HG03045 (cell line): ENCODE measurements around the gene B3GALNT2.

Experiments
- ATAC-seq: cut with Tn5 transposase; IDR thresholded peaks from one replicate; pipeline ENCODE4 v1.9.1; 2021; ENCODE audit warnings: mild to moderate bottlenecking, moderate library complexity; ENCODE audit not compliant: unreplicated experiment

Gene B3GALNT2

DNA sequence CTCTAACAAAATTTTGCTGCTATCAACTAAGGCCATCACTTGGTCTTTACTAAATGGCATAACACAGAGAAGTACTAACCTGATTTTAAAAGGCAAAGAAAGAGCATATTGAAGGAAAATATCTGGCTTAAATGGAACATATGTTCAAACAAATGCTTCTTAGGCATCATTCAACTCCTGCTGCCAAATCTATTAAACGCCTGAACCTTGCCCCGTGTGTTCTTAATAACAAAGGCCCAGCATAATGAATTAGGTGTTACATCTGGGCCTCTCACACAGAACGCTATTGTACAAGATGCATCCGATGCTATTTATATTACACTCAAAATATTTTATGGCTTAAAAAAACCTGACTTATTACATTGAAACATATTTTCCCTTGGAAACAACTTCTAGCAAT, 48.4 kb downstream of the B3GALNT2 start:
- ATAC-seq: no peak

DNA sequence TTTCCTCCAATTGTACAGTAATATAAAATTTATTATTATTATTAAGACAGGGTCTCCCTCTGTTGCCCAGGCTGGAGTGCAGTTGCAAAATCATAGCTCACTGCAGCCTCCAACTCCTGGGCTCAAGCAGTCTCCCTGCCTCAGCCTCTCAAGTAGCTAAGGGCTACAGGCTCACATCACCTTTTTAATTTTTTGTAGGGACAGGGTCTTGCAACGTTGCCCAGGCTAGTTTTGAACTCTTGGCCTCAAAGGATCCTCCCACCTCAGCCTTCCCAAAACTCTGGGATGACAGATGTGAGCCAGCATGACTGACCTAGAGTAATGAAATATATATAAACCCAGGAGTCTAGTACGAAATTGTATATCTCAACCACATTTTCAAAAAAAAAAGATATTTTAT, 49.2 kb downstream of the B3GALNT2 start:
- no peak for ATAC-seq

DNA sequence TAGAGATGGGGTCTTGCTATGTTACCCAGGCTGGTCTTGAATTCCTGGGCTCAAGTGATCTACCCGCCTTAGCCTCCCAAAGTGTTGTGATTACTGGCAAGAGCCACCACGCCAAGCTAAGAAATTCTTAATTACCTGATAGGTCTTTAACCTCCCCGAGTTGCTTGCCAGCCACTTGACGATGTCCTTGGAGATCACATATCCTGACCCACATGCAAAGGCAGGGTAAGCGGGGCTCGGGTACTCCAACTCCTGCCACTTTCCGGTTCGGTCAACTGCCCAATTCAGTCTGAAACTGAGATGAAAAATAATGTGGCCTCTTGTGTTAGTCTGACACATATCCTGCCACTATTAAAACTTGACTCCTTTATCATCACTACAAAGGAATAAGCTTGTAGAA, 50.2 kb downstream of the B3GALNT2 start:
- no peak for ATAC-seq

DNA sequence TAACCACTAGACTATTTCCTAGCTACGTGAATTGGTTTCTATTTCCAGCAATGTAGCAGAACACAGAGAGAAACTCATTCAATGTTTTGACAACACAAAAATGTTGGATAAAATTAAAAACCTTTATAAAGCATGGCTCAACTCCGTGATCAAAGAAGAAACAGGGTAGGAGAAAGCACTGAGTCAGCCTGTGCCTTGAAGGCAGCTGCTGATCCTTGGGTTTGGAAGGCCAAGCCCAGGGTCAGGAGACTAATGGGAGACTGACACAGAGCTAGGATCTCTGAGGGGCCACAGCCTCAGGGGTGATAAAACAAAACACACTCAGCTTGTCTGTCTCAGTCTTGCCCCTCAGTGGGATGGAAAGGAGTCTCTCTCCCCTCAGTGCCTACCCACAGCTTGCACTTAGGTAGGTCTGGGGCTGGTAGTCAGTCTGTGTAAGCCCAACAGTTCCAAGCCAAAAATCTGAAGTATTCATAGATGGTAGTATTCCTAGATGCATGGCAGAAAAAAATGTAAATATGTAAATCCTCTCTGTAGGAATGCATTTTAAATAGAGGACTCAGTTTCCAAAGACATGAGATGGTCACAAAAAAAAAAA, 53.3 kb downstream of the B3GALNT2 start:
- ATAC-seq: no peak

DNA sequence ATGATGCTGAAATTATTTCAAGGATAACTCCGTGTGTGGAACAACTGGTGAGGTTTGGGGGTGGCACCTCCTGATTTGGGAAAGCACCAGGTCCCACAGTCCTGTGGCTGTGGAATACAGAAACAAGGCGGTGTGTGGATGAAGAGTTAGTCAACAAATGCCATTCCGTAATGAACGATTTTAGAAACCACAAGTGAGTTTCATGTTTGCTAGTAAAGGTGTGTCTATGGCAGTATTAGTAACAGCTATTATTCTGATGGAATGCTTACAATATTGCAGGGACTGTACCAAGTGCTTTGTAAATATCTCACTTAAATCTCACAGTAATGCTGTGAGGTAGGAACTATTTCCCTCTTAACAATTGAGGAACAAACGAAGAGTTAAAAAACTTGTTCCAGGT, 53.8 kb downstream of the B3GALNT2 start:
- no peak for ATAC-seq

DNA sequence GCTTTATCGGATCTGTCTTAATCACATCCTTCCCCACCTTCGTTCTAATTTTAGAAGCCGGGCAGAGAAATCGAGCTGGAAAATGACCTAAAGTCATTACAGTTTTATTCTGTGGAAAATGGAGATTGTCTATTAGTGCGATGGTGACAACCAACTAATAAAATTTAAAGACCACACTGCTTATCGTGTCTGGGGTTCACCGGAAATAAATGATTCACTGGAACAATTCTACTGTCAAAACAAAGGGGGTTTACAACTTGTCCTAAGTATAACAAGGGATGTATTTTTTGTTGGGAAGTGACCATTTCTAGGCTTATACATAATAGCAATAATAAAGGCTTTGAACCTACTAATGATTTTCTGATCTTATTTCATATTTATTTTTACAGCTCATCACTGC, 55.6 kb downstream of the B3GALNT2 start:
- no peak for ATAC-seq

DNA sequence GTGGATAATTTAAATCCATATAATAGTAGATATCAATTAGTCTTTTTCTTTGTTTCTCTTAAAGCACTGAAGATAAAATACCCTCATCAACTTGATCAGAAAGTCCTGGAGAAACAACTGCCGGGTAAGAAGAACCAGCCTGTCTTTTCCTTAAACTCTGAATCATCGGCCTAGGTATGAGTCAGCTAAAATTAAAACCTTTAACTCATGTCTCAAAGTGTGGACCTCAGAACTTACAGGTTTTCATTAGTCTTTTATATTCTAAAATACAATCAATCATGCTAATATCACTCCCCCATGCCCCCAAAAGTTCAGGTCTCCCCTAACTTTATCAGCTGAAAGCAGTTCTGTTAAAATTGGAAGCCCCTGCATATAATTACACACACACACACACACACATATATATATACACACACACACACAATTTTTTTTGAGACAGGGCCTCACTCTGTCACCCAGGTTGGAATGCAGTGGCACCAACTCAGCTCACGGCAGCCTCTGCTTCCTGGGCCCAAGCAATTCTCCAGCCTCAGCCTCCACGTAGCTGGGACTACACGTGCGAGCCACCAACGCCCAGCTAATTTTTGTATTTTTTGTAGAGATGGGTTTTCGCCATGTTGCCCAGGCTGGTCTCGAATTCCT, 61.3 kb downstream of the B3GALNT2 start:
- no peak for ATAC-seq

DNA sequence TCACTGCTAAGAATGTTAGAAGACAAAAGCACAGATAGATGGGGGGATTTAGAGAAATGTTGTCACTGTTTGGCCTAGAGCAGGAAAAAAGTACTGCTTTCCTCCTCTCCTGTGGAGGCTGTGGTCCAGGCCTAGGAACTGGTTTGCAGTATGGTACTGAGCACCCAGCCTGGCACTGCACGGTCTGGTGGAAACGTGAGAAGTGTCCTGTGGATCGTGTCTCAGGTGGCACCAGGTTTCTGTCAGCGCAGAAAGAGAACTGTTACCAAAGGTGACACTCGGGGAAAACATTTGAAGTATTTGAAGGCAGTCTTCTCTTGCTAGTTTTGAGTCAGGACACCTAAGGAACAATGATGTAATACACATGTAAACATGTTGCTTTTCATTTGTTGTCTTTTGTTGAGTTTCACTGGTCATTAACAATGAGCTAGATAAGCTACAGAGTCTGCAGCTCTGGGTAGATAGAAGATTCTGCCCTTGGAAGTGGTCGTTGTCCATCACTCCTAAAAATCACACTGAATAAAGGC, 63.0 kb downstream of the B3GALNT2 start:
- ATAC-seq: no peak

DNA sequence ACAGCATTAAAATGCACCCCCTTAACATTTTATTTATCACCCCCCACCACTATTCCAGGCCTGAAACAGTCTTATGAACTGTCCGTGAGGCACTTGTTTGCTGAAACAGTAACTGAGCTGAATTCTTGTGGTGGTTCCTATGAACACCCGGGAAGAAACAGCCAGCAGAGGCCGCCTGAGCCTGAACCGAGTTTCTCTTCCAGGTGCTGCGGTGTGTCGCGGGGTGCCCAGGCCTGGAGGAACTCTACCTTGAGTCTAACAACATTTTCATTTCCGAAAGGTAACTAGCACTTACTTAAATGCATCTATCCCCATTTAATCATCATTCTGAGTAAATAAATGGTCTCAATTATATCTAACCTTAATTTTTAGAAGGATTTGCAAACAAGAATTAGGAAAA, 70.3 kb downstream of the B3GALNT2 start:
- ATAC-seq: no peak

DNA sequence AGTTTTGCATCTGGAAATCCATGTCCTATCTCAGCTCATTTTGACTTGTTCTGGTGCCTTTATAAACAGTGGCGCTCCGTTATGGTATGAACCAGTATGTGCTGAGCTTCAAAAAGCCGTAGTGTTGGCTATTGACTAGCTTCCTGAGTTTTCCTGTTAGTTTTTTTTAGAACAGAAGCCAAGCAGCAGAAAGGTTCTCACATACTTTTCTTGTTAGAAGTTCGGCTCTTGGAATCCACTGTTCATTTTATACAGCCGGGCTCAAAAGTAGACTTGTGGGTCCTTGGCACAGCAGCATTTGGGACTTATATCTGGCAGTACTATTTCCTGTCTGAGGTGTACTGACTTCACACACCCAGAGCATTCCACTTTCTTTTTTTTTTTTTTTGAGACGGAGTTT, 73.3 kb downstream of the B3GALNT2 start:
- ATAC-seq: no peak

DNA sequence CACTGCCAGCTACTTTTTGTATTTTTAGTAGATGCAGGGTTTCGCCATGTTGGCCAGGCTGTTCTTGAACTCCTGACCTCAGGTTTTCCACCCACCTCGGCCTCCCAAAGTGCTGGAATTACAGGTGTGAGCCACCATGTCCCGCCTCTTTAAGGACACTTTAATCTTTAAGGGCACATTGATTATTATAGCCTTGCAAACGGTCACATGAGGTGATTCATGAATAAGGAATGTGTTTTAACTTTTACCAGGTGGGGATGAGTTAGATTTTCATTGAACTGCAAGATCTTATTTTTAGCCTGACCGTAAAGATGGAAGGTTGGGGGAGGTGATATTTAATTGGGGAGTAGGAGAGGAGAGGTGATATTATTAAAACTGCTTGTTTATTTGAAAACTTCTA, 75.1 kb downstream of the B3GALNT2 start:
- no peak for ATAC-seq

DNA sequence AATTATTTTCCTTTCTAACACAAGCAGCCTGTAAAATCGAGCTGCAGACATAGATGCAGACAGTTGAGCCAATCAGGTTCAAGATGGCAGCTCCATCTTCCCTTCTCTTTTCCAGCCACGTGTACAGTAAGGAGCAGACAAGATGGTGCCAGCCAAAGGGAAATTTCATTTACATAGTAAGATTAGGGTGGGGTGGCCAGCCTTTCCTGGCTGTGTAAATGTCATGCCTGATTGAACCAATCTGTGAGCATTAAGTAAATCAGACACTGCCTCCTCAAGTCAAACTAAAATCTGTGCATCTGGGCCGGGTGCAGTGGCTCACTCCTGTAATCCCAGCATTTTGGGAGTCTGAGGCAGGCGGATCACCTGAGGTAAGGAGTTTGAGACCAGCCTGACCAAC, 76.8 kb downstream of the B3GALNT2 start:
- no peak for ATAC-seq

DNA sequence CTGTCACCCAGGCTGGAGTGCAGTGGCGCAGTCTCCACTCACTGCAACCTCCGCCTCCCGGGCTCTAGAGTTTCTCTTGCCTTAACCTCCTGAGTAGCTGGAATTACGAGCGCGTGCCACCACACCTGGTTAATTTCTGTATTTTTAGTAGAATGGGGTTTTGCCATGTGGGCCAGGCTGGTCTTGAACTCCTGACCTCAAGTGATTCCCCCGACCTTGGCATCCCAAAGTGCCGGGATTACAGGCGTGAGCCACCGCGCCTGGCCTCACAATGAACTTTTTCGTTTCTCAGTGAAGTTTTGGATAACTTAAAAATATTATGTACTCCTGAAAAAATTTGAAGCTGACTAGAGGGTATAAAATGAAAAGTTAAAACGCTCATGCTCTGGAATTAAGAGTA, 77.6 kb downstream of the B3GALNT2 start:
- ATAC-seq: no peak

DNA sequence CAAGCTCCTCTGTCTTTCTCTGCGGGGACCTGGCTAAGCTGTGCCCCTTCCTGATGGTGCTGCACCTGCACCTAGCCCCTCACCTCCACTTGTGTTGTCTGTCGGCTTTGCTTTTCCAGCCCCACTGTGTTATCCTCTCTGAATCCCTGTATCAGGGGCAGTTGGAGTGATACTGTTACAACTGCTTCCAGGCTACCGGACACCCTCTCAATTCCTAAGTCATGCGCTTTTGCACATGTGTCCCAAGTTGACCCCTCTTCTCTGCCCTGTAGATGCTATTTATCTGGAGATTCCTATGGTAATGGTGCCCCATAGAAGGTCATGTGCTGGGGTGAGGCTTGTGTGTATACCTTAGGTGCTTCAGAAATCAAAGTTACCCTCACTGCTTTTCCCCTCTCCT, 78.1 kb downstream of the B3GALNT2 start:
- ATAC-seq: no peak

DNA sequence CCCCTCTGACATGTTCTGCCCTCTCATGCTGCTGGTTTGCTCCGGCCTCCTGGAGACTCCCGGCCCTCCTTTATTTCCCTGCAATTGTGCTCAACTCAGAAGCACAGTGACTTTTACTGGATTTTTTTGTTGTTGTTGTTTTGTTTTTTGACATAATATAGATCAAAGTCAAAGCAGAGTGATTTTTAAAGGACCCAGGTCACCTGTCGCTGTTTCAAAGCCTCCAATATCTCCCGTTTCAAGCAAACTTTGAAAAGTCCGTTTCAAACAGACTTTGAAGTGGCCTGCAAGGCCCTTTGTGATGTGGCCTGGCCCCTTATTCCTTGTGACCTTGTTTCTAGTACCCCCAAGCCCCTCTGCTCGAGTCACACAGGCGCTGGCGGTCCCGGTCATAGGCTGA, 78.9 kb downstream of the B3GALNT2 start:
- no peak for ATAC-seq

DNA sequence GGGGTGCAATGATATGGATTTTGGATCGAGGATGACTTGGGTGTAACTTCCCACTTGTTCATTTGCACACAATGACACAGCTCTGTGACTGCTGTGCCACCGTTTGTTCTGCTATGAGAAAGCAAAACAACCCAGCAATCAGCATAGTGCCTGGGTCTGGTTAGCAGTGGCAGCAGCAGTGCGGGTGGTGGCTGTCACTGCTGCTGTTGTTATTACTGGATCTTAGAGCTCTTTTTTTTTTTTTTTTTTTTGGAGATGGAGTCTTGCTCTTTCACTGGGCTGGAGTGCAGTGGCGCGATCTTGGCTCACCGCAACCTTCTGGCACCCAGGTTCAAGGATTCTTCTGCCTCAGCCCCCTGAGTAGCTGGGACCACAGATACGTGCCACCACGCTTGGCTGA, 80.2 kb downstream of the B3GALNT2 start:
- ATAC-seq: no peak

DNA sequence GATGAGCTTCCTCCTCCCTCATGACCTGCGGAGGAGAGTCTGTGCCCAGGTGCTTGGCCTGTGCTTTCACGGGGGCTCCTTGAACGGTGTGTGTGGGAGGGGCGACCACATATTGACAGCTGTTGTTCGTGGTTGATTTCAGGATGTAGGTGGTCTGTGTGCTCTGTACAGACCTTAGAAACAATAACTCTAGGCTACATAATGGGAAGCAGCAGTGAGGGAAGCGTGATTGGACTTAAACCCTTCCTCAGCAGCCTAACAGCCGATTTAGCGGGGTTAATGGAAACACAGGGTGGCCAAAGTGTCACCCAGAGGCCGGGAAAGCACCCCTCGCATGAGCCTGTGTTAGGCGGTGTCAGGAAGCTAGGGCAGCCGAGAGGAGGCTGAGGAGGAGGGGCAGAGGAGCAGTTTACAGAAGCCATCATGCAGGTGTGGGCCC, 81.0 kb downstream of the B3GALNT2 start:
- ATAC-seq: no peak

DNA sequence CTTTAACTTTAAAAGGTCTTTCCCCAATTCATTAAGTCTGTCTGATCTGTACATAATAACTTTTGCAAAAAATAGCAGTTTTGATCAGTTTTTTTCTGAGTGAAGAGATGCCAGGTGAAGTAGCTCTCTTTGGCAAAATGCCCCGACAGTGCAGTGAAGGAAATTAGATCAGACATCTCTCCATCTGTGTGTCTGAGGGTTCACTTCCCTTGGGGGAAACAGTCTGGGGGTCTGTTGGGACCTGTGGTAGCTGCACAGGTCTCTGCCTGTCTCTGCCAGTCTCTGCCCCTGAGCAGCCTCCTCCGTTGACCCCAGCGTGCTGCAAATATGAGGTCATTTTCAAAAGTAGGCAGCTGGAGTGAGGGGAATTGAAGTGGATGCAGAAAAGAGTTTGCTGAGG, 82.5 kb downstream of the B3GALNT2 start:
- no peak for ATAC-seq

DNA sequence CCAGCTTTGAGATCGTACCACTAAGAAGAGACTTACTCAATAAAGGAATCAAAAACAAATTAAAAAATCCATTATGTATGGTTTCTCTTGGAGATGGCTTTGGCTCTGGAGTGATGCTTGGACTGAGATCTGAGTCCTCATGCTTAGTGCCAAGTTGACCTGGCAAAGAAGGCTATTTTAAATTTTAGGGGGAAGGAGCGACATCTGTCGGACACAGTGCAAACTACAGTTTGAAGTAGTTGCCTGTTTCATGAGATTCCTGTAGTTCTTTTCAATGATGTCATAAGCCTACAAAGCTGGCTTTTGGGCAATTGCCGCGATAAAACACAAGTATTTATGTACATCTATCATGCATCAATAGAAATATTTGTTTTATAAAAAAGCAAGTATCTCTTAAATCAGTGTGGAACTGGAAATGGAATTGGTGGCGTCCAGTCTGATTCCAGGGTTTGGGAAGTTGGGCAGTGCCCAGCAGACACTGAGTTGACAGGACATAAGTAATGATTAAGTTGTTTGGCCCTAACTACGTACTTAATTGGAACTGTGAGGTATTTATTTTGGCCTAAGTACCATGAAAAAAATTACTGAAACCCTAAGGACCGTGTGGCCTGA, 87.1 kb downstream of the B3GALNT2 start:
- peak; percentile 49 for ATAC-seq

DNA sequence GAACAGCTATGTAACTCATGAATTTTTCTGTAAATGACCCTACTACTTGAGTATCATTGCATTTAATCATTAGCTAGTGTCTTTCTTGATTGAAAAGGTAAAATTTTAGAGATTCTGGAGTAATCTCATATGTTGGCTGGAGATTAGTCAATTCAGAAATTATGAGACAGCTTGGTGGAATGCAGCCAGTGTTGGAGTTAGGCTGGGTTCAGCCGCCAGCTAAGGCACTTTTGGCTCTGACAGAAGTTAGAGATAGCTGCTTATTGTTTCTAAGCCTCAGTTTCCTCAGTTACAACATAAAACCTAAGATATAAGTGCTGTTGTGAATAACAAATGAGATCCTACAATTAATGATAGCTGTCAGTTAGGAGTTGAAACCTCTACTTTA, 87.6 kb downstream of the B3GALNT2 start:
- no peak for ATAC-seq

DNA sequence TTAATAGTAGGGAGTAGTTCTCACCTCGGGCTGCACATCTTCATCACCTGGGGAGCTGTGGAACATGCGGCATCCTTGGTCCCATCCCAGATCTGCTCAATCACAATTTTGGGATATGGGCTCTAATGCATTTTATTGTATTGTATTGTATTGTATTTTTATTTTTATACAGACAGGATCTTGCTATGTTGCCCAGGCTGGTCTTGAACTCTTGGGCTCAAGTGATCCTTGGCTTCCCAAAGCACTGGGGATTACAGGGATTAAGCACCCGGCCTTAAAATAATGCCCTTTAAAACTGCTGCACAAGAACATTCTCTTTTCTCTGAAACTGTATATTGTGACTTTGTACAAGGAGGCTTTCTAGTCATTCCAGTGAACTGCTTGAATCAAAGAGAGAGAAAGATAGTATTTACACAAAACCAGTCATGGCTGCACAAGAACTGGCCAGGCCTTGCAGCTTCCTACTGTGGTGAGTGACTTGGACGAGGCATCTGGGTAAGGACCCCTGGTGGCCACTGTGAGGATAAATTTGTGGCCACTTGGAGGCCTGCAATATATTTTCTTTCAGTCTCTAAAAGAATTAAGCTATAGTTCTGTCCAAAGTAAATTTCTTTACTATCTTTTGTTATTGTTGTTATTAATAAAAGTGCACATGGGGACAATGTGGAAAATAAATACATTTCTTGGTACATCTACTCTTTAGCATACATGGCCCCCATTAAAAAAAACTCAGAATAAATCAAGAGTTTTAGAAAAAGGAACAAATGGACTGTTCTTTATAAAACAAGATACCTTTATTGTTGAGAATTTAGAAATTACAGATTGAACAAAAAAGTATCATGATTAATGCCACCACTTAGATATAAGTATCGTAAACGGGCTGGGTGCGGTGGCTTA, 89.0 kb downstream of the B3GALNT2 start:
- no peak for ATAC-seq
